GM12865 (cell line): ENCODE data around the gene DELE1.

Source experiments
- DNase-seq: peaks from one replicate; pipeline ENCODE4 v3.0.0; 2010; ENCODE audit warnings: low read depth
- H3K4me3 ChIP-seq: 2 replicates; pipeline ENCODE4 v1.5.1; 2011; ENCODE audit warnings: mild to moderate bottlenecking, low read depth, low read length, control low read depth
- CTCF ChIP-seq: IDR thresholded peaks from 2 replicates; pipeline ENCODE4 v1.5.1; 2011; ENCODE audit warnings: low read length, control low read depth, low read depth, inconsistent platforms; ENCODE audit not compliant: insufficient read depth; ENCODE audit errors: missing control alignments

The DELE1 gene

GRCh38 chr5:141908796-141909195 lies 14.9 kb upstream of the DELE1 start:
- DNase-seq = no peak
- TF ChIP-seq CTCF = no peak
- H3K4me3 ChIP-seq = no peak overlapping the region

GRCh38 chr5:141909212-141909611 lies 14.5 kb upstream of the DELE1 start:
- DNase-seq = no peak

GRCh38 chr5:141910271-141910673 lies 13.4 kb upstream of the DELE1 start:
- no peak overlapping the region for H3K4me3 ChIP-seq
- no peak for TF ChIP-seq CTCF
- no peak for DNase-seq

More at GRCh38 chr5:141909212-141909611, 14.5 kb upstream of the DELE1 start:
- no peak for TF ChIP-seq CTCF
- H3K4me3 ChIP-seq = no peak overlapping the region

GRCh38 chr5:141913560-141914198 lies 10.0 kb upstream of the DELE1 start:
- DNase-seq = no peak
- H3K4me3 ChIP-seq = no peak overlapping the region
- TF ChIP-seq CTCF = no peak

- TF ChIP-seq CTCF = no peak
- no peak for DNase-seq
- no peak overlapping the region for H3K4me3 ChIP-seq
Observed at GRCh38 chr5:141914199-141914743, 9.4 kb upstream of the DELE1 start.

- no peak overlapping the region for H3K4me3 ChIP-seq
- no peak for TF ChIP-seq CTCF
- DNase-seq = no peak
Observed at GRCh38 chr5:141914797-141915196, 8.9 kb upstream of the DELE1 start.

- no peak overlapping the region for H3K4me3 ChIP-seq
- no peak for DNase-seq
- TF ChIP-seq CTCF = no peak
Observed at GRCh38 chr5:141915881-141916336, 7.8 kb upstream of the DELE1 start.
